Activated CD8-positive, alpha-beta memory T cell treated with anti-CD3 and anti-CD28 coated beads, Interleukin-2, amount 50 U/mL, for 24 hours (primary cell): Measurements from ENCODE around the gene THEMIS.
"Not testable (repeated sequence)": the region's sequence is repeated elsewhere in the genome, so short reads cannot be mapped to it uniquely, and the experiment has no call there.

Experiments
- DNase-seq: peaks from one replicate; pipeline ENCODE4 v3.0.0-alpha.2; 2020; ENCODE audit errors: extremely low read depth

Gene THEMIS

GRCh38 chr6:127900935-127901334 is at the start of gene THEMIS:
THEMIS (minus strand) TSS chr6:127901058; CDS start chr6:127900932, 126 bp downstream.
- DNase-seq, result no peak

- DNase-seq, result no peak
Observed at GRCh38 chr6:127949251-127949650, 48.4 kb upstream of the THEMIS start.

GRCh38 chr6:127946388-127946787 is 45.5 kb upstream of the THEMIS start:
- no peak for DNase-seq

GRCh38 chr6:127945434-127946097 is 44.7 kb upstream of the THEMIS start:
- no peak for DNase-seq

GRCh38 chr6:127941228-127941627 is 40.4 kb upstream of the THEMIS start:
- no peak for DNase-seq

GRCh38 chr6:127939442-127940066 is 38.7 kb upstream of the THEMIS start:
- no peak for DNase-seq

GRCh38 chr6:127938701-127939100 is 37.8 kb upstream of the THEMIS start:
- DNase-seq, result no peak

GRCh38 chr6:127937747-127938146 is 36.9 kb upstream of the THEMIS start:
- no peak for DNase-seq

- DNase-seq, result no peak
Observed at GRCh38 chr6:127937102-127937501, 36.2 kb upstream of the THEMIS start.

- DNase-seq, result no peak
Observed at GRCh38 chr6:127934956-127935355, 34.1 kb upstream of the THEMIS start.

GRCh38 chr6:127933852-127934840 is 33.3 kb upstream of the THEMIS start:
- DNase-seq, result no peak

GRCh38 chr6:127933137-127933536 is 32.3 kb upstream of the THEMIS start:
- no peak for DNase-seq

- DNase-seq, result no peak
Observed at GRCh38 chr6:127932708-127933107, 31.9 kb upstream of the THEMIS start.

- DNase-seq, result not testable (repeated sequence)
Observed at GRCh38 chr6:127926441-127926840, 25.6 kb upstream of the THEMIS start.

- no peak for DNase-seq
Observed at GRCh38 chr6:127924440-127924839, 23.6 kb upstream of the THEMIS start.

GRCh38 chr6:127924031-127924430 is 23.2 kb upstream of the THEMIS start:
- DNase-seq, result no peak

- no peak for DNase-seq
Observed at GRCh38 chr6:127923135-127923534, 22.3 kb upstream of the THEMIS start.

- no peak for DNase-seq
Observed at GRCh38 chr6:127921982-127922381, 21.1 kb upstream of the THEMIS start.

- DNase-seq, result no peak
Observed at GRCh38 chr6:127920804-127921203, 19.9 kb upstream of the THEMIS start.

- DNase-seq, result no peak
Observed at GRCh38 chr6:127918506-127919427, 17.9 kb upstream of the THEMIS start.

- no peak for DNase-seq
Observed at GRCh38 chr6:127917766-127918165, 16.9 kb upstream of the THEMIS start.
